HepG2 (cell line): ENCODE data around the gene ARL15.

Experiments
- ATF2 ChIP-seq: sonication (generic); formaldehyde crosslinking; IDR thresholded peaks from 2 replicates; pipeline ENCODE4 v1.4.0; 2020; ENCODE audit warnings: missing genetic modification reagents
- CBX5 ChIP-seq: sonication (generic); formaldehyde crosslinking; IDR thresholded peaks from 2 replicates; pipeline ENCODE4 v1.4.0; 2020; ENCODE audit warnings: missing genetic modification reagents, borderline replicate concordance
- CTCF ChIP-seq: sonication (generic); formaldehyde crosslinking; IDR thresholded peaks from 2 replicates; pipeline ENCODE4 v1.5.0; 2020; ENCODE audit warnings: mild to moderate bottlenecking, missing genetic modification reagents, moderate library complexity
- POLR2A ChIP-seq, 2 experiments: IDR thresholded peaks; 2 replicates each; pipeline ENCODE4 v1.6.1; 2011; ENCODE audit warnings: low read depth in 2 of 2, low read length in 2 of 2, mild to moderate bottlenecking in 1 of 2, moderate library complexity in 1 of 2; ENCODE audit not compliant: insufficient read depth in 1 of 2
- SRF ChIP-seq: IDR thresholded peaks from 2 replicates; pipeline ENCODE4 v1.6.1; 2011; ENCODE audit warnings: mild to moderate bottlenecking, low read depth, low read length, moderate library complexity
- TAF15 ChIP-seq: fragments of 200-400 bp; formaldehyde crosslinking; IDR thresholded peaks from one replicate; pipeline ENCODE4 v1.6.1; 2018; ENCODE audit warnings: mild to moderate bottlenecking, low read depth, low read length; ENCODE audit not compliant: poor library complexity, severe bottlenecking
- TCF7L2 ChIP-seq: IDR thresholded peaks from 2 replicates; pipeline ENCODE4 v1.6.1; 2011; ENCODE audit warnings: mild to moderate bottlenecking, low read depth, low read length, moderate library complexity
- ZNF567 ChIP-seq: sonication (generic); formaldehyde crosslinking; IDR thresholded peaks from 2 replicates; pipeline ENCODE4 v1.8.1; 2023; ENCODE audit warnings: mild to moderate bottlenecking, missing genetic modification reagents, borderline replicate concordance
- ZNF589 ChIP-seq: sonication (generic); formaldehyde crosslinking; conservative IDR thresholded peaks from 2 replicates; pipeline ENCODE4 v1.8.0; 2022; ENCODE audit warnings: mild to moderate bottlenecking, moderate library complexity, missing genetic modification reagents

GRCh38 chr5:53946405-53947100 lies 363.8 kb downstream of the ARL15 start:
- TF ChIP-seq SRF, result no peak
- TF ChIP-seq POLR2A (IDR thresholded peaks at IDR 0.05; ENCODE audit: insufficient read depth in 1 of 2, low read depth in 2 of 2, low read length in 2 of 2), result no peak
- no peak for TF ChIP-seq ATF2 (CRISPR knock-in tag)
- TF ChIP-seq TCF7L2, result no peak
- TF ChIP-seq CBX5 (CRISPR knock-in tag), result no peak
- TF ChIP-seq ZNF589 (CRISPR knock-in tag), result no peak
- no peak for TF ChIP-seq ZNF567 (CRISPR knock-in tag)
- no peak for TF ChIP-seq TAF15
- no peak for TF ChIP-seq CTCF (CRISPR knock-in tag)
